ENCODE results near the gene AHDC1. TPM values are rescaled to one million over a fixed set of nuclear protein-coding genes. Genes with fewer than 3 reads are reported as not detected.
A peak's percentile ranks its signal among the peaks of the same experiment; 100 is the strongest.

The AHDC1 gene
- total and polyA plus RNA-seq, 2 experiments from 2014 or later: 3.9 to 5.3 TPM

DNA sequence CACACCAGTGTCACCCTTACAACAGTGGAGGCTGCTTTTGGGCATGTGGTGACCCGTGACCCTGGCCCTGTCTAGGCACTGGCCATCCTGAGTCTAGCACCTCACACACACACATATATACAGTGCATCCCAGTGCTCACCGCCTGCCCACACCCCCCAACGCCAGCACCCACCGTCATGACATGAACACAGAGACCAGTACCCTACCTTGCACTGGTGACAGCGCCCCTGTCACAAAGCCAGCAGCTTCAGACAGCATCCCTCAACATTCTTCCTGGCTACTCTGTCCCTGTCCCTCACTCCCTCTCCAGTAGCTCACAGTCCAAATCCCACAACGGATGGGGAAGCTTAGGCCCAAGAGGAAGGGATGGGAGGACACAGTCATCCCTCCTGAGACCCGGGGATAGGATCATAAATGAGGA lies 27.1 kb downstream of the AHDC1 start:
- no peaks in the 10 kb centered on the region for H3K36me3 ChIP-seq (ENCODE audit: low read depth)
- H3K27ac ChIP-seq: no peak overlapping the region
- peaks cover 93% of the 10 kb centered on the region for H3K79me2 ChIP-seq (ENCODE audit: insufficient read depth)
- H3K4me3 ChIP-seq: no peak overlapping the region
- no peaks in the 10 kb centered on the region for H3K9me3 ChIP-seq (ENCODE audit: low read depth)
- no peak overlapping the region for H3K9ac ChIP-seq
- H3K9me2 ChIP-seq (ENCODE audit: insufficient read depth): no peaks in the 10 kb centered on the region
- WGBS, 2 experiments (ENCODE audit: low coverage in 1 of 2, low lambda C conversion rate in 2 of 2, missing lambda C conversion rate in 2 of 2): 44 to 50% methylated on average over 7 of the region's 7 CpGs
- H3K27me3 ChIP-seq (replicated peaks; ENCODE audit: insufficient read depth): no peaks in the 10 kb centered on the region
- no peak overlapping the region for H3K4me2 ChIP-seq (ENCODE audit: unreplicated experiment)
- no peak for DNase-seq
- H3K4me1 ChIP-seq (ENCODE audit: insufficient read depth): peaks cover 50% of the 10 kb centered on the region
- no peaks in the 10 kb centered on the region for H4K20me1 ChIP-seq (ENCODE audit: insufficient read depth)
- in situ Hi-C loops (cut with MboI): no loop called here
- no peak overlapping the region for H2AFZ ChIP-seq
- peaks cover 16% of the 10 kb centered on the region for H3F3A ChIP-seq (ENCODE audit: insufficient read depth)
- no peak for TF ChIP-seq EZH2phosphoT487 (IDR thresholded peaks at IDR 0.05; ENCODE audit: insufficient read depth, low read depth)
- no peak for TF ChIP-seq EZH2 (IDR thresholded peaks at IDR 0.05; ENCODE audit: insufficient read depth, poor library complexity, severe bottlenecking)

DNA sequence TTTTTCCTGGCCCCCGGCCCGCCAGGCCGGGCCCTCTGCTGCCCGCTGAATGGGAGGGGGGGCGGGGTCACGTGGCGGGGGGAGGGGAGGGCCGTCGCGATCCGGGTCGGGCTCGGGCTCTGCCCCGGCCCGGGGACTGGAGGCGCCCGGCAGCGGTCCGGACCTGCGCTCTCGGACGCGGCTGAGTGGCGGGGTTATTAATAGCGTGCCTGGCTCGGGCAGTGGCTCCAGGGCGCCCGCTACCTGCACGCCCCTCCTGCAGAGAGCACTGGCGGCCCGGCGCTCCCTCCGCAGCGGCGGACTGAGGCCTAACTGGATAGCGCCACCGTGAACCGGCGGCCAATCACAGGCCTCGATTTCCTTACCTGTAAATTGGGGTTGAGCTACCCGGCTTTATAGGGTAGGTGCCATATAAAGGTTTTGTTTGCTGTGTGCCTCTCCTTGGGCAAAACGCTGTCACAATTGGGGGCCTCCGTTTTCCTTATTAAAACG lies 28.1 kb downstream of the AHDC1 start:
- WGBS, 2 experiments (ENCODE audit: low coverage in 1 of 2, low lambda C conversion rate in 2 of 2, missing lambda C conversion rate in 2 of 2): 13 to 19% methylated on average over 21 to 37 of the region's 44 CpGs
- Histone ChIP-seq H3K9me3 (ENCODE audit: low read depth) (no peaks in the 10 kb centered on the region), H3K36me3 (ENCODE audit: low read depth) (no peaks in the 10 kb centered on the region), H3K4me2 (ENCODE audit: unreplicated experiment) (peak overlapping the region; percentile 75), H3K4me1 (ENCODE audit: insufficient read depth) (peaks cover 46% of the 10 kb centered on the region), H3K9me2 (ENCODE audit: insufficient read depth) (no peaks in the 10 kb centered on the region), H3K27me3 (replicated peaks; ENCODE audit: insufficient read depth) (no peaks in the 10 kb centered on the region), H2AFZ (no peak overlapping the region), H3K9ac (peak overlapping the region; percentile 65), H3K27ac (peak overlapping the region; percentile 63), H3K4me3 (peak overlapping the region; percentile 63), H3F3A (ENCODE audit: insufficient read depth) (peaks cover 16% of the 10 kb centered on the region), H4K20me1 (ENCODE audit: insufficient read depth) (no peaks in the 10 kb centered on the region), H3K79me2 (ENCODE audit: insufficient read depth) (peaks cover 93% of the 10 kb centered on the region)
- in situ Hi-C loops (cut with MboI): no loop called here
- TF ChIP-seq EZH2phosphoT487 (IDR thresholded peaks at IDR 0.05; ENCODE audit: insufficient read depth, low read depth) (no peak), EZH2 (IDR thresholded peaks at IDR 0.05; ENCODE audit: insufficient read depth, poor library complexity, severe bottlenecking) (no peak)
- DNase-seq: peak; percentile 63

DNA sequence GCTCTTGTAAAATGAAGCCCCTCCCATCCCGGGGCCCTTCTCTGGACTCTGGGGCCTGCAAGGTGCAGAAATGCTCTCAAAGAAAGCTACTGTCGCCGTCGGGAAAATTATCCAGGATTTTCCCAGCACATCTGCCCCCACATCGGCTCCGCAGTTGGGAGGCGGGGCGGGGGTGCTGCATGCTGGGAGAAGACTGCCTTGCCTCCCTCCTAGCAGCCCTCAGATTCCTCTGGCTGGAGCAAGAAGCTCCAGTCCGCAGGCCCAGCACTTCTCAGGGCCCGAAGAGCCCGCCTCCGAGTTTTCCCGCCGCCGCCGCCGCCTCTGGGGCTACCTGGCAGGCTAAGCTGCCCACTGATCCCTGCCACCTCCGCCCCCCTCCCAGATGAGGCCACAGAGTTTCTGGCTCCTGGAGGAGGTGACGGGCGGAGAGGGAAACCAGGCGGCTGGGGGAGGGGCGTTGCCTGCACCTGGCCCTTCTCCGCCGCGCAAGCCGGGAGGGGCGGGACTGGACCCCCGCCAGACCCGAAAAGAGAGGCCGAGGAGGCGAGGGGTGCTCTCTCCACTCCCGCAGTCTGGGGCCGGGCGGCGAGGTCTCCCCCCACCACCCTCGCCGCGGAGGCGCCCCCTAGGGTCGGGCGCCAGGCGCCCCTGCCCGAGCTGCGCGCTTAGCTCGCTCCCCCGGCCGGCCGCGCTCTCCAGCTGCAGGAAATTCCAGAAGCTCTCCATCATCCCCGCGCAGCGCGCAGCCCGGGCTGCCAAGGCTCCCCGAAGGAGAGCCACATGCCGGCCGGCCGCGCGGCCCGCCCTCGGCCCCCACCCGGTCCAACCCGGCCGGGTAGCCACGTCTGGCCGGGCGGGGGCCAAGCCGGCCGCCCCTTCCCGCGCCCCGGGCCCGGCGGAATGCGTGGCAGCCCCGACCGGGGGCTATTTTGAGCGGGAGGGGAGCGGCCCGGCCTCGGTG lies 28.8 kb downstream of the AHDC1 start:
- Histone ChIP-seq H3F3A (ENCODE audit: insufficient read depth) (peaks cover 16% of the 10 kb centered on the region), H3K4me1 (ENCODE audit: insufficient read depth) (peaks cover 46% of the 10 kb centered on the region), H3K4me2 (ENCODE audit: unreplicated experiment) (peak overlapping the region; percentile 70), H3K27me3 (replicated peaks; ENCODE audit: insufficient read depth) (no peaks in the 10 kb centered on the region), H3K4me3 (peak overlapping the region; percentile 63), H3K27ac (peak overlapping the region; percentile 63), H4K20me1 (ENCODE audit: insufficient read depth) (no peaks in the 10 kb centered on the region), H3K9me2 (ENCODE audit: insufficient read depth) (no peaks in the 10 kb centered on the region), H3K9me3 (ENCODE audit: low read depth) (no peaks in the 10 kb centered on the region), H3K79me2 (ENCODE audit: insufficient read depth) (peaks cover 93% of the 10 kb centered on the region), H2AFZ (peak overlapping the region; percentile 2; the same call in 1 of the 2 replicates), H3K9ac (peak overlapping the region; percentile 65), H3K36me3 (ENCODE audit: low read depth) (no peaks in the 10 kb centered on the region)
- 5% methylated on average over 32 to 80 of the region's 83 CpGs for WGBS, 2 experiments (ENCODE audit: low coverage in 1 of 2, low lambda C conversion rate in 2 of 2, missing lambda C conversion rate in 2 of 2)
- in situ Hi-C loops (cut with MboI): no loop called here
- TF ChIP-seq EZH2phosphoT487 (IDR thresholded peaks at IDR 0.05; ENCODE audit: insufficient read depth, low read depth): no peak
- no peak for TF ChIP-seq EZH2 (IDR thresholded peaks at IDR 0.05; ENCODE audit: insufficient read depth, poor library complexity, severe bottlenecking)
- peak; percentile 94 for DNase-seq

DNA sequence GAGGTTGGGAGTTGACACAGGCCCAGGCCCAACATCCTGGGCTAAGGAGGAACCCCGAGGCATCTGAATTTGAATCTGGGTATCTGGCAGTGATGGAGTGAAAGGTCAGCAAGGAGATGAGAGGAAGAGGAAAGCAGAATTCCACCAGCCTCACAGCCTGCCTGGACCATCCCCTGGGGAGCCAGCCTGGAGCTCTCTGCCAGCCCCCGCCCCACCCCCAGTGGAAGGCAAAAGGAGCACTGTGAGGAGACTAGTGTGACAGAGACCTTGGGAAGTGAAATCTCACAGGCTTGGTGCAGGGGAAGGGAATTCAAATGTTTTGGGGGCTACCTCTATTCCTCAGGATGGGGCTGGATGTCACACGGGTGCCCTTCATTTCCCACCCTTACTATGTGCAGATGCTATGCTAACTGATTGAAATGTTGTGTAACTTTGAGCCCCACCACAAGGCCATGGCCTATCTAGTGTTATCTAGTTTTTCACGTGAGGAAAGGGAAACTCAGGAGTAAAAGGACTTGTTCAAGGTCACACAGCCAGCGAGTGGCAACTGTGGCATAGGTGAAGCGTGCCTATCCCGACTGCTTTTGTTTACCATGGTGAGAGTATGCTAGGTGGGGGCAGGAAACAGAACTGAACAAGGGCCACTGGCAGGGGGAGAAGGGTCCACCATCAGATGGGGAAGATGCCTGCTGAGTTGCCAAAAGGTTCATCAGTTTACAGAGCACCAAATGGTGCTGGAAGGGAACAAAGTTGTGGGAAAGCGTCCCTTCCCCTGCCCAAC lies 29.8 kb downstream of the AHDC1 start:
- H4K20me1 ChIP-seq (ENCODE audit: insufficient read depth): no peaks in the 10 kb centered on the region
- H3K4me1 ChIP-seq (ENCODE audit: insufficient read depth): peaks cover 47% of the 10 kb centered on the region

More for the DNA sequence above, 29.8 kb downstream of the AHDC1 start:
- TF ChIP-seq EZH2phosphoT487 (IDR thresholded peaks at IDR 0.05; ENCODE audit: insufficient read depth, low read depth) (no peak), EZH2 (IDR thresholded peaks at IDR 0.05; ENCODE audit: insufficient read depth, poor library complexity, severe bottlenecking) (no peak)
- H3K9ac ChIP-seq: no peak overlapping the region
- H3K27ac ChIP-seq: peak overlapping the region; percentile 63; the same call in 1 of the 2 replicates
- H3K36me3 ChIP-seq (ENCODE audit: low read depth): no peaks in the 10 kb centered on the region
- in situ Hi-C loops (cut with MboI): no loop called here
- no peak overlapping the region for H2AFZ ChIP-seq
- no peaks in the 10 kb centered on the region for H3K27me3 ChIP-seq (replicated peaks; ENCODE audit: insufficient read depth)
- H3K4me2 ChIP-seq (ENCODE audit: unreplicated experiment): no peak overlapping the region
- no peak for DNase-seq
- peaks cover 93% of the 10 kb centered on the region for H3K79me2 ChIP-seq (ENCODE audit: insufficient read depth)
- H3K4me3 ChIP-seq: no peak overlapping the region
- H3K9me2 ChIP-seq (ENCODE audit: insufficient read depth): no peaks in the 10 kb centered on the region
- H3F3A ChIP-seq (ENCODE audit: insufficient read depth): peaks cover 18% of the 10 kb centered on the region
- 95 to 97% methylated on average over 8 of the region's 8 CpGs for WGBS, 2 experiments (ENCODE audit: low coverage in 1 of 2, low lambda C conversion rate in 2 of 2, missing lambda C conversion rate in 2 of 2)
- no peaks in the 10 kb centered on the region for H3K9me3 ChIP-seq (ENCODE audit: low read depth)
